ENCODE measurements around the gene RBMX. TPM values are rescaled to one million over a fixed set of nuclear protein-coding genes. Genes with fewer than 3 reads are reported as not detected.

RBMX gene
- total RNA-seq, 1 donor from 2014 or later: 371 TPM

GRCh38 chrX:136870064-136870463 is 10.5 kb downstream of the RBMX start:
- Mint-ChIP-seq H3K9me3 (peaks cover 9% of the 10 kb centered on the region), H3K4me1 (no peaks in the 10 kb centered on the region), H3K27me3 (ENCODE audit: low read depth) (no peaks in the 10 kb centered on the region), H3K4me3 (no peak overlapping the region), H3K36me3 (peaks cover 17% of the 10 kb centered on the region), H3K27ac (no peak overlapping the region)
- DNase-seq (ENCODE audit: low spot score in 2 of 2, unreplicated experiment in 2 of 2): no peak
- TF ChIP-seq CTCF (IDR thresholded peaks at IDR 0.05; ENCODE audit: unreplicated experiment): no peak

DNA sequence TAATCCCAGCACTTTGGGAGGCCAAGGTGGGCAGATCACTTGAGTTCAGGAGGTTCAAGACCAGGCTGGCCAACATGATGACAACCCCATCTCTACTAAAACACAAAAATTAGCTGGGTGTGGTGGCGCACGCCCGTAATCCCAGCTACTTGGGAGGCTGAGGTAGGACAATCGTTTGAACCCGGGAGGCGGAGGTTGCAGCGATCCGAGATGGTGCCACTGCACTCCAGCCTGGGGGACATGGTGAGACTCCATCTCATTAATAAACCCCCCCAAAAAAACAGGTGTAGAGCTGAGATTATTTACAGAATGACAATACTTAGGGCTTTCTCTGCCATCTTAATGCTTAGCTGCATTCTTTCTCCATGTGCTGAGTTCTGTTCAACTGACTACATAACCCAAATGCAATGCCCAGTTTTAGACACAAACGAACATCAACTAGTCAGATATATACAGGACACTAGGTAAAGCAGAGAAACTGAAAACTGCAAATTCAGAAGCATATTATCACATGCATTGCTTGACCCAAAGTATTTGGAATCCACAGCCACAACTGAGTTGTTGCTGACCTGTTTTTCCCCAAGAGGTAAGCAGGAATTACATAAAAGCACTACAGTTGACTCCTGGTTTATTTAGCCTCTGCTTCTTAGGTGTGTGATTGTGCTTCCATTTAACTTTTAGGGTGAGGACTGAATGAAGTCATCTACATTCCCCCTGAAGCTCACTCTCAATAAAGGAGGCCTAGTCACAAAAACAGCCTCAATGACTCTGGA is 12.1 kb downstream of the RBMX start:
- Mint-ChIP-seq H3K9me3 (peaks cover 9% of the 10 kb centered on the region), H3K4me1 (no peaks in the 10 kb centered on the region), H3K36me3 (peaks cover 16% of the 10 kb centered on the region), H3K27me3 (ENCODE audit: low read depth) (no peaks in the 10 kb centered on the region), H3K4me3 (no peak overlapping the region), H3K27ac (no peak overlapping the region)
- no peak for DNase-seq (ENCODE audit: low spot score in 2 of 2, unreplicated experiment in 2 of 2)
- TF ChIP-seq CTCF (IDR thresholded peaks at IDR 0.05; ENCODE audit: unreplicated experiment): no peak

- Mint-ChIP-seq H3K27me3 (ENCODE audit: low read depth) (no peaks in the 10 kb centered on the region), H3K4me1 (no peaks in the 10 kb centered on the region), H3K27ac (no peak overlapping the region), H3K9me3 (peaks cover 9% of the 10 kb centered on the region), H3K36me3 (peaks cover 20% of the 10 kb centered on the region), H3K4me3 (no peak overlapping the region)
- no peak for TF ChIP-seq CTCF (IDR thresholded peaks at IDR 0.05; ENCODE audit: unreplicated experiment)
- no peak for DNase-seq (ENCODE audit: low spot score in 2 of 2, unreplicated experiment in 2 of 2)
Measured at GRCh38 chrX:136867518-136867917, 13.0 kb downstream of the RBMX start.

GRCh38 chrX:136867096-136867491 is 13.4 kb downstream of the RBMX start:
- peaks cover 10% of the 10 kb centered on the region for H3K9me3 Mint-ChIP-seq
- no peaks in the 10 kb centered on the region for H3K27me3 Mint-ChIP-seq (ENCODE audit: low read depth)
- peak overlapping the region; percentile 35 for H3K27ac Mint-ChIP-seq
- TF ChIP-seq CTCF (IDR thresholded peaks at IDR 0.05; ENCODE audit: unreplicated experiment): no peak
- peaks cover 21% of the 10 kb centered on the region for H3K36me3 Mint-ChIP-seq
- no peak overlapping the region for H3K4me3 Mint-ChIP-seq
- H3K4me1 Mint-ChIP-seq: no peaks in the 10 kb centered on the region
- DNase-seq (ENCODE audit: low spot score in 2 of 2, unreplicated experiment in 2 of 2): no peak

- no peak for TF ChIP-seq CTCF (IDR thresholded peaks at IDR 0.05; ENCODE audit: unreplicated experiment)
- Mint-ChIP-seq H3K9me3 (peaks cover 15% of the 10 kb centered on the region), H3K27ac (peak overlapping the region; percentile 13), H3K4me1 (no peaks in the 10 kb centered on the region), H3K4me3 (no peak overlapping the region), H3K36me3 (peaks cover 23% of the 10 kb centered on the region), H3K27me3 (ENCODE audit: low read depth) (no peaks in the 10 kb centered on the region)
- no peak for DNase-seq (ENCODE audit: low spot score in 2 of 2, unreplicated experiment in 2 of 2)
Measured at GRCh38 chrX:136866337-136867095, 14.0 kb downstream of the RBMX start.
